Amniotic stem cell (primary cell): ENCODE measurements around the gene ZIC2.

ENCODE experiments used
- DNase-seq: peaks from one replicate; lab custom pipeline; 2025; lab: John Stamatoyannopoulos, UW

ZIC2 gene

GRCh38 chr13:99986741-99987140, 5.2 kb downstream of the ZIC2 start:
- DNase-seq: no peak

GRCh38 chr13:99987154-99988019, 5.8 kb downstream of the ZIC2 start:
- DNase-seq: no peak

GRCh38 chr13:99988529-99989275, 7.1 kb downstream of the ZIC2 start:
- DNase-seq: no peak

- DNase-seq: no peak
These were observed 7.9 kb downstream of the ZIC2 start for GRCh38 chr13:99989276-99990125.

GRCh38 chr13:99990126-99990977, 8.8 kb downstream of the ZIC2 start:
- DNase-seq: no peak

- no peak for DNase-seq
These were observed 9.6 kb downstream of the ZIC2 start for GRCh38 chr13:99991013-99991827.

GRCh38 chr13:99991828-99992775, 10.5 kb downstream of the ZIC2 start:
- no peak for DNase-seq

- no peak for DNase-seq
These were observed 11.4 kb downstream of the ZIC2 start for GRCh38 chr13:99992949-99993351.

GRCh38 chr13:99993660-99994637, 12.4 kb downstream of the ZIC2 start:
- DNase-seq: no peak

- no peak for DNase-seq
These were observed 13.0 kb downstream of the ZIC2 start for GRCh38 chr13:99994638-99995020.

GRCh38 chr13:99995104-99995588, 13.6 kb downstream of the ZIC2 start:
- DNase-seq: no peak

- DNase-seq: no peak
These were observed 14.2 kb downstream of the ZIC2 start for GRCh38 chr13:99995589-99996380.

GRCh38 chr13:99996381-99996973, 14.9 kb downstream of the ZIC2 start:
- DNase-seq: no peak

GRCh38 chr13:99997702-99998214, 16.2 kb downstream of the ZIC2 start:
- no peak for DNase-seq

GRCh38 chr13:99998261-99998660, 16.7 kb downstream of the ZIC2 start:
- no peak for DNase-seq

- no peak for DNase-seq
These were observed 33.0 kb downstream of the ZIC2 start for GRCh38 chr13:100014621-100015020.
